ENCODE measurements around the gene PARS2.

Gene PARS2

DNA sequence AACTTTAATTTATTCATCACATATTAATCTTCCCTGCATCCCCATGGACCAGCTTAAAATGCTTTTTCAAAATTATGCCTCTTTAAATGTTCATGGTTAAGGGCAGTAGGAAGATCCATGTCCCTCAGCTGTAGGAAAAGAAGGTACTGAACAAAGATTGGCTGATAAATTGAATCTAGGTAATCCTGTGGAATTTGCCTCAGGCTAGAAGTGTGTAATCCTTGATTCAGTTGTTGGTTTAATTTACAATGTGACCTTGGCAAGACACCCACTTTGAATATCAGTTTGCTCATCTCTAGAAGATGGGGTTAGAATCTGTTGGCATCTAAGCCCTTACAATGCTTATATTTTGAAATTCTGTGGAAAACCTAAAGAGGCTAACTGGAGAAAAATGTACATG lies 42.6 kb downstream of the PARS2 start:
- DNase-seq: no peak

DNA sequence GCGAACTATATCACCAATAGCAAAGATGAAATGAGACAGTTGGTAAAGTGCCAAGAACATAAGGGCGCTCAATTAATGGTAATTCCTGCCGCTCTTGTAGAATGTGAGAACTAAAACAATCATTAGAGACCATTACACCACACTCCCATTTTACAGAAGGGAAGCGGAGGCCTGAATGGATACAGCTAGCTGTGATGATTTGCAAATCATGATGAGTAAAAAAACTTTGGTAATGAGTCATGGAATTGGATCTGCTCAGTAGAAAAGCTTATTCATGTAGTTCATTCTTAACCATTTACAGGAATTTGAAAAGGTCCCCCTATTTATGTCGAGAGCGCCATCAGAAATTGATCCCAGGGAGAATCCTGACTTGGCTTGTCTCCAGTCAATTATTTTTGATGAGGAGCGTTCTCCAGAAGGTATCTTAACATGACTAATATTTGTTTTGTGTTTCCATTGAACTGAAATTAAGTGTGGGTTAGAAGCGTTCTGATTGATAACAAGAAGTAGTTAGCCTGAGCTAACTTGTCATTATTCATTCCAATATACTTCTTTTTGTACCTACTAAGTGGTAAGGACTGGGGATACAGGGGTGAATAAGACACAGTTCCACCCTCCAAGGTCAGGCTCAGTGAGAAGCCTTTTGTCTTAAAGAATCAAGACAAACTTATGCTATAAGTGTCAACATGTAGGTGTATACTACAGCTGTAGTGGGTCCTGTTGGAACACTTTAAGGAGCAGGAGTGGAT lies 47.9 kb downstream of the PARS2 start:
- no peak for DNase-seq

DNA sequence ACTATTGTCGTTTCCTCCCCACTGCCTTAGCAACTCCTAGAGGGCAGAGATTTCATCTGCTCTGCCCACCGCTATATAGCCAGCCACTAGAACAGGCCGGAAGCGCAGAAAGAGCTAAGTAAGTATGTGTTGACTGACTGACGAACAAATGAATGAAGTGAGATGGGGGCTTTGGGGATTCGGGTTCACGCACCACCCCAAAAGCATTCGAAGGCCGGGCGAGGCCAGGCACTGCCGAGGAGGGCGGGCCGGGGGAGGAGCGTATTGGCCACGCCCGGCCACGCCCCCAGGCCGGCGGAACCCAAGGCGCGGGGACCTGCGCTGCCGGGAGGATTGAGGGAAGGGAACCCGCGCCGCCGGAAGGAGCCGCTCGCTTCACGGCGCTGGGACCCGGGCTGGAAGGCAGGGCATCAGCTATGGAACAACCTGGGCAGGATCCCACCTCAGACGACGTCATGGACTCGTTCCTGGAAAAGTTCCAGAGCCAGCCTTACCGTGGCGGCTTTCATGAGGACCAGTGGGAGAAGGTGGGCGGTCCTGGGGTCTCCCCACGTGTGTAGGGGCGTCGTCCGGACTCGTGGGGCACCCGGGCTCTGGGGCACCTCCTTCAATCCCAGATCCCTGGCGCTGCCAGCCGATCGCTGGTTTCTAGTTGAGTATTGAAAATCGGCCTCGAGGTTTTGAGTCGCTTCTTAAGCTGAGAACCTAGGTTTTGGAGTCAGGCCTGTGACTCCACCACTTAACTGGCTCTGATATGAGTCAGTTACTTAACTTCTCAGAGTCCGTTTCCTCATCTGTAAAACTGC lies 48.6 kb downstream of the PARS2 start, which contains the start of gene TTC4:
Gene TTC4, plus strand, starts transcription at position 369 of the 806 bp plus-strand sequence. Its CDS starts 48 bp downstream, at position 417.
- DNase-seq: peak; percentile 94

DNA sequence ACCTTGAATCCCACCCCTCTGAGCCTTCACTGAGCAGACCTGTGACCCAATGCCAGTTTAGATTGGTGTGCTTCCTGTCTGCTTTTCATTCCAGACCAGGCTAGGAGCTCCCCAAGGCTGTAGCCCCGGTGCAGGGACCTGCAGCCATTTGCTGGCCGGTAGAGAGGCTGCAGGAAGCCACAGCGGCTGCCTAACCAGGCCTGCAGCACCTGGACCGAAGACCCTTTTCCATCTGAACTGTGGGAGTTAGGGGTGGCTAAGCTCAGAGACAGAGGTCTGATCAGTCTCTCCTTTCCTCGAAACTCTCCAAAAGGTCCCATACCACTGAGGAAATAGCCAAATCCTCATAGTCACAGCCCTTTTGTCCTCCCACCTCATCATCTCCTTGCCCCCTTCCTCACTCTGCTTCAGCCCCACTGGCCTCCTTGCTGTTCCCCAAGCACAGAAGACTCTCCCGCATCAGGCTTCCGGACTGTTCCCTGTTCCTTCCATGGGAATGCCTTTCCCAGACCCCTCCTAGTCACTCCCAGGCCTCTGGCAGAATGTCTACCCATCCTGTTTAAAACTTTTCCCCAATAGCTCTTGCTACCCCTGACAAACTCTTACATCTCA lies 49.3 kb downstream of the PARS2 start:
- DNase-seq: no peak

DNA sequence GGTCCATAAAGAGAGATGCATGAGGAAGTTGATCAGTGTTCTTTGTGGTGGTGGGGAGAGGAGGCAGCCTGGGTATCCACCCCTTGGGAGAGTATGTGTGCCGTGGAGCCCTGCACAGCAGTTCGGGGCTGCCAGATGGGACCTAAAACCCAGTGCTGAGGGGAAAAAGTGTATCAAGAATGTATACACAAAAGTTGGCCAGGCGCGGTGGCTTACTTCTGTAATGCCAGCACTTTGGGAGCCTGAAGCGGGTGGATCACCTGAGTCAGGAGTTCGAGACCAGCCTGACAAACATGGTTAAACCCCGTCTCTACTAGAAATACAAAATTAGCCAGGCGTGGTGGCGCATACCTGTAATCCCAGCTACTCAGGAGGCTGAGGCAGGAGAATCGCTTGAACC lies 52.8 kb downstream of the PARS2 start:
- DNase-seq: no peak

DNA sequence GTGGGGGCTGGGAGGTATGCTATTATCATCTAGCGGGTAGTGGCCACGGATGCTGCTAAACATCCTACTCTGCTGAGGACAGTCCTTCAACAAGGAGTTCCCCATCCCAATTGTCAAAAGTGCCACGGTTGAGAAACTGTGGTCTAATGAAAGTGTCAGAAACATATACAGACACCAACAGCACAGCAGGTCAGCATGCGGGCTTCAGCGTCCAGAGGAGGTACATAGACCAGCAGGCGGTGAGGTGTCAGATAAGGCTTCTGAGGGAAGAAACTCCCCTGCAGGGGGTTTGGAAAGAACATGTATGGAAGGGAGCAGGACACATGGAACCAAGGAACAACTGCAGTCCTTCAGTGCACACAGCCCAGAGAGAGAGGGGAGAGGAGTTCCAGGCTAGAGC lies 53.5 kb downstream of the PARS2 start:
- DNase-seq: no peak

DNA sequence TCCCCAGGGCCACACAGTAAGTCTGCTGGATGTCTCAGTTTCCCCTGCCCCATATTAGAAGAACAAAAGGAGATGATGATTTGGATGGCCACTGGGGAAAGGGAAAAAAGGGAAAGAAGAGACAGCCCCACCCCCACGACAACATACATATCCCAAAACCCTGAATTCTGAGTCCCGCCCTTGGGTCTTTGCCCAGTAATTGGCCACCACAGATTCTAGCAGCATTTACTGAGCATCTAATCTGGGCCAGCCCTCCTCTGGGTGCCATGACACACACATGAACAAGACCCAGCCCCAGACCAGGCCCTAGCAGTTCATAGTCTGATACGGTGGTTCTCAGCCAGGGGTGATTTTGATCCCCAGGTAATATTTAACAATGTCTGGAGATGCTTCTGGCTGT lies 53.9 kb downstream of the PARS2 start:
- no peak for DNase-seq

DNA sequence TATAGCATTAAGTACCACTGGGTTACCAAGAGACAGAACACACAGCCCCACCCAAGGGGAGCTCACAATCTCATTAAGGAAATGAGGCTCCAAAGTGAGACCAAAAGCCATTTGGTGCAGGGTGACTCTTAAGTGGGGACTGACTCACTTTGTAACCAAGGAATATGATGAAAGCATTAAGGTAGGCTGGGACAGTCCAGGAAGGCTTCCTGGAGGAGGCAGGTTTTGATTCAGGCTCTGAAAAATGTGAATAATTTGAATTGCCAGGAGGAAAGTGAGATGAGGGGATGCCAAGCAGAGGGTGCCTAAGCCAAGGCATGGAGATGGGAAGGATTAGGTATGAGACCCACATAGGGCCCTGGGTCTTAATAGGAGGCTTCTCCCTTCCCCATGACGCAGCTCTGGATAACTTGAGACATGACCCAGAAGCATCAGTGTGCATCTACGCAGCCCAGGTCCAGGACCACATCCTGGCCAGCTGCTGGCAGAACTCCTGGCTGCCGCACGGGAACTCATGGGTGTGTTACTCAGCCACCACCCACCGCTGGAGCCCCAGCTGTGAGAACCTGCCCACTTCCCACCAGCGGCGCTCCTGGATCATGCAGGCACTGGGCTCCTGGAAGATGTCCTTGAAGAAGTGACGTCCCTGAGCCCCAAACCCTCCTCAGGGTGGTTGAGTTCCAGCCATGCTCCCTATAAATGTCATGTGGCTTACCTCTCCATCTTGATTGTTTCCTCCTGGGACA lies 54.6 kb downstream of the PARS2 start:
- no peak for DNase-seq

DNA sequence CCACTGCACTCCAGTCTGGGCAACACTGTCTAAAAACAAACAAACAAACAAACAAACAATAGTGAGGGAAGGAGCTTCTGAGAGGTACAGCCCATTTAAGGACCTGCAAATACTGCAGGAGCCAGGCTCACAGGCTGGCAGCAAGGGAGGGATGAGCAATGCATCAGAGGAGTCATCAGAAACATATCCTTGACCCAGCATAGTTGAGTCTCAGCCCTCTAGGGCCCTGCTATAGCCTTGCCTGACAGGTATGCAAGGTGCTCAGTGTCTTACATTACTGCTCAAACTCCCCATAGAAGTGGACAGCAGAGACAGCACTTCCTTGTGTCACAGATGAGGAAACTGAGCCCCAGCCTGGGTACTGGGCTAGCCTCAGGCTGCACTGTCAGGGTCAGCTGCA lies 55.9 kb downstream of the PARS2 start:
- DNase-seq: no peak
